Adrenal gland (tissue), 12 donors: ENCODE data around the gene UBAC2. TPM values are rescaled to one million over a fixed set of nuclear protein-coding genes. Genes with fewer than 3 reads are reported as not detected.

Experiments
- DNase-seq, 7 donors: peaks; one replicate each; pipeline ENCODE4 v3.0.0-alpha.2; 2019 to 2020
- H3K27ac ChIP-seq, 5 donors: fragments of 200-600 bp; sonication (generic) in 4 of 5; 1 replicate in 3 of 5; 2 replicates in 2 of 5; pipeline versions ENCODE4 v1.5.1 to v1.8.0; 2016 to 2020; ENCODE audit warnings: mild to moderate bottlenecking in 1 of 5
- H3K27me3 ChIP-seq: fragments of 200-600 bp; 2 replicates; pipeline ENCODE4 v1.8.0; 2021
- H3K36me3 ChIP-seq, 2 donors: fragments of 200-600 bp; replicated peaks in 1 of 2; 1 replicate in 1 of 2; 2 replicates in 1 of 2; pipeline versions ENCODE4 v1.5.1 to v1.8.0; 2018 to 2022
- H3K4me1 ChIP-seq, 2 donors: fragments of 200-600 bp; replicated peaks in 1 of 2; 1 replicate in 1 of 2; 2 replicates in 1 of 2; pipeline versions ENCODE4 v1.5.1 to v1.8.0; 2018 to 2021
- H3K4me3 ChIP-seq, 4 donors: fragments of 200-600 bp; sonication (generic) in 3 of 4; one replicate each; pipeline ENCODE4 v1.5.1; 2016 to 2018
- H3K9me3 ChIP-seq, 3 donors: fragments of 200-600 bp; sonication (generic) in 1 of 3; replicated peaks in 1 of 3; 1 replicate in 2 of 3; 2 replicates in 1 of 3; pipeline versions ENCODE4 v1.5.1 to v1.8.0; 2016 to 2021
- POLR2A ChIP-seq, 2 donors: fragments of 450-650 bp; IDR thresholded peaks; one replicate each; pipeline ENCODE4 v1.6.1; 2017; ENCODE audit warnings: antibody characterized with exemption in 2 of 2, mild to moderate bottlenecking in 2 of 2, moderate library complexity in 1 of 2
- WGBS, 4 donors: extraction: QIAGEN DNeasy Blood & Tissue Kit in 2 of 4; methylation state at CpG; one replicate each; pipeline versions ENCODE4 v1.1.5 to v1.1.7; 2013 to 2017; 5-methylcytosine and 5-hydroxymethylcytosine counted together
- intact Hi-C, 2 donors: fragments of 100-400 bp; cut with DNase I; formaldehyde crosslinking; loops; one replicate each; pipeline versions ENCODE4 v1.14.1 to v1.15.0; 2022 to 2023
- polyA plus RNA-seq, 3 donors: library from polyadenylated mRNA; stranded (reverse); fragments of 200-250 nt in 2 of 3; fragments of 350-450 nt in 1 of 3; fragmentation: Illumina TruSeq in 1 of 3; extraction: RNeasy Lipid Tissue Mini Kit (QIAGEN cat#74804) in 1 of 3; gene quantifications; one replicate each; pipeline ENCODE4 v1.2.3, GENCODE V29; 2013 to 2014
- total RNA-seq, 9 donors: library from RNA; depleted of rRNA in 4 of 9; stranded (reverse); fragments of >200 nt in 4 of 9; fragments of 120-200 nt in 1 of 9; fragmentation: NEBNext Ultra II Directional in 1 of 9; extraction: Animal tissue kit (Norgen Biotek cat#: 25700) in 1 of 9; gene quantifications; one replicate each; pipeline versions ENCODE4 v1.1.0 to v1.2.4, GENCODE V29; 2013 to 2023
- TF ChIP-seq, protein P1 (sequence below), 6 experiments: fragments of 450-650 bp in 4 of 6; fragments of 200-600 bp in 2 of 6; sonication (generic) in 1 of 6; IDR thresholded peaks; 1 replicate in 5 of 6; 2 replicates in 1 of 6; pipeline versions ENCODE4 v1.5.1 to v1.8.0; 2016 to 2021; ENCODE audit warnings: antibody characterized with exemption in 6 of 6, mild to moderate bottlenecking in 2 of 6, moderate library complexity in 1 of 6
- donor health status: healthy with polysubstance abuse.
- donor health status: Bipolar disorder and iron deficiency.
- donor health status: DM: yes; HTN: yes; CAD: no.
- donor health status: DM: no; HTN: no; CAD: no.
- donor health status: DM: no; HTN: no; CAD: no.
- donor health status: DM: yes; HTN: yes; CAD: no.

The UBAC2 gene
- total and polyA plus RNA-seq, 12 donors: 46.3 to 67.8 (median 53.5) TPM

DNA sequence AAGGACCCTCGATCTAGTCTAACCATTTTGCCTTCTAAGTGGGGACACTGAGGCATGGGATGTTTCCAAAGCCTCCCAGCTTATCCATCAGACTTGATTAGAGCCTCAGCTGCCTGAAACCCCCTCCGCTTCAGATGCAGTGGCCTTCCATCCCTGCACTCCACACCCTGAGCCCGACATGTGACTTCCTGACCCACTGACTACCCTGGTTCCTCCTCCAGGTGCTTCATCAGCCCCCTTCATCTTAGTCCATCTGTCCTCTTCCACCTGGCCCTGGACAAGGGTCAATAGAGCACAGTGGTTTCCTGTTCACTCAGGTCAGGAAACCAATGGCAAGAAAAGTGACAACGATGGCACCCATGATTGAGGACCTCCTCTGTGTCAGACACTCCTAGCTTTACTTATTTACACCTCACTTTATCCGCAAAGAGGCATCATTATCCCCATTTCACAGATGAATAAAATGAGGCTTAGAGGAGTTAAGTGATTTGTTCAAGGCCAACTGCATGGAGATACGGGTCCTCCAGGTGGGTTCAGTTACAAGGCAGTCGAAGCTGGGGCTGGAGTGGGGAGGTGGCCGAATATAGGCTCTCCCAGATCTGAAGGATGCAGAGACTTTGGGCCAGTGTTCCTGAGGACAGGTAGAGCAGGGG is 219.1 kb downstream of the UBAC2 start:
- intact Hi-C loops: no loop called here
- H3K27ac ChIP-seq: no peak overlapping the region
- H3K4me1 ChIP-seq: peaks cover 8% of the 10 kb centered on the region in 2 donors
- DNase-seq: peak in 1 of 7 donors; percentile 0
- no peak overlapping the region for H3K4me3 ChIP-seq
- no peaks in the 10 kb centered on the region for H3K27me3 ChIP-seq
- no peaks in the 10 kb centered on the region for H3K9me3 ChIP-seq
- 79 to 85% (median 80%) methylated on average over 8 of the region's 8 CpGs for WGBS, 4 donors
- TF ChIP-seq, protein P1, sequence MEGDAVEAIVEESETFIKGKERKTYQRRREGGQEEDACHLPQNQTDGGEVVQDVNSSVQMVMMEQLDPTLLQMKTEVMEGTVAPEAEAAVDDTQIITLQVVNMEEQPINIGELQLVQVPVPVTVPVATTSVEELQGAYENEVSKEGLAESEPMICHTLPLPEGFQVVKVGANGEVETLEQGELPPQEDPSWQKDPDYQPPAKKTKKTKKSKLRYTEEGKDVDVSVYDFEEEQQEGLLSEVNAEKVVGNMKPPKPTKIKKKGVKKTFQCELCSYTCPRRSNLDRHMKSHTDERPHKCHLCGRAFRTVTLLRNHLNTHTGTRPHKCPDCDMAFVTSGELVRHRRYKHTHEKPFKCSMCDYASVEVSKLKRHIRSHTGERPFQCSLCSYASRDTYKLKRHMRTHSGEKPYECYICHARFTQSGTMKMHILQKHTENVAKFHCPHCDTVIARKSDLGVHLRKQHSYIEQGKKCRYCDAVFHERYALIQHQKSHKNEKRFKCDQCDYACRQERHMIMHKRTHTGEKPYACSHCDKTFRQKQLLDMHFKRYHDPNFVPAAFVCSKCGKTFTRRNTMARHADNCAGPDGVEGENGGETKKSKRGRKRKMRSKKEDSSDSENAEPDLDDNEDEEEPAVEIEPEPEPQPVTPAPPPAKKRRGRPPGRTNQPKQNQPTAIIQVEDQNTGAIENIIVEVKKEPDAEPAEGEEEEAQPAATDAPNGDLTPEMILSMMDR (IDR thresholded peaks at IDR 0.05): no peak
- no peak for TF ChIP-seq POLR2A (IDR thresholded peaks at IDR 0.05)
- no peaks in the 10 kb centered on the region for H3K36me3 ChIP-seq

DNA sequence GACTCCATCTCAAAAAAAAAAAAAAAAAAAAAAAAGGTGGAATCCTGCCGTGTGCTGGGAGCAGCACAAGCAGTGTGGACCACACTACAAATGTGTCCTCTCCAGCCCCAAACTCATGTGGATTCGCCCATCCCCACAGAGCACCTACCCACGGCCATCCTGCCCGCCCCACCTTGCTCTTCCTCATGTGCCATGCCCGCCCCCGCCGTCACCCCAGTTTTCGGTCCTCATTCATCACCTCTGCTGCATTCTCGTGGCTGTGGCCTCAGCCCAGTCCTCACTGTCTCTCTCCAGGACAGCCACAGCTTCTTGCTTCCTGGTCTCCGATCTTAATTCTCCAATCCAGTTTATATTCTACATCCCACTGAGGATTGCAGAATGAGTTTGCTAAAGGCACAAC is 220.6 kb downstream of the UBAC2 start:
- DNase-seq: no peak
- intact Hi-C loops: no loop called here
- no peak for TF ChIP-seq POLR2A (IDR thresholded peaks at IDR 0.05)
- TF ChIP-seq, protein P1 (IDR thresholded peaks at IDR 0.05): no peak
- peaks cover 2 to 6% of the 10 kb centered on the region in 2 donors for H3K4me1 ChIP-seq
- 77 to 94% (median 83%) methylated on average over 9 to 10 of the region's 10 CpGs for WGBS, 4 donors
- no peaks in the 10 kb centered on the region for H3K36me3 ChIP-seq
- H3K9me3 ChIP-seq: no peaks in the 10 kb centered on the region
- no peaks in the 10 kb centered on the region for H3K27me3 ChIP-seq
- no peak overlapping the region for H3K27ac ChIP-seq
- H3K4me3 ChIP-seq: no peak overlapping the region

DNA sequence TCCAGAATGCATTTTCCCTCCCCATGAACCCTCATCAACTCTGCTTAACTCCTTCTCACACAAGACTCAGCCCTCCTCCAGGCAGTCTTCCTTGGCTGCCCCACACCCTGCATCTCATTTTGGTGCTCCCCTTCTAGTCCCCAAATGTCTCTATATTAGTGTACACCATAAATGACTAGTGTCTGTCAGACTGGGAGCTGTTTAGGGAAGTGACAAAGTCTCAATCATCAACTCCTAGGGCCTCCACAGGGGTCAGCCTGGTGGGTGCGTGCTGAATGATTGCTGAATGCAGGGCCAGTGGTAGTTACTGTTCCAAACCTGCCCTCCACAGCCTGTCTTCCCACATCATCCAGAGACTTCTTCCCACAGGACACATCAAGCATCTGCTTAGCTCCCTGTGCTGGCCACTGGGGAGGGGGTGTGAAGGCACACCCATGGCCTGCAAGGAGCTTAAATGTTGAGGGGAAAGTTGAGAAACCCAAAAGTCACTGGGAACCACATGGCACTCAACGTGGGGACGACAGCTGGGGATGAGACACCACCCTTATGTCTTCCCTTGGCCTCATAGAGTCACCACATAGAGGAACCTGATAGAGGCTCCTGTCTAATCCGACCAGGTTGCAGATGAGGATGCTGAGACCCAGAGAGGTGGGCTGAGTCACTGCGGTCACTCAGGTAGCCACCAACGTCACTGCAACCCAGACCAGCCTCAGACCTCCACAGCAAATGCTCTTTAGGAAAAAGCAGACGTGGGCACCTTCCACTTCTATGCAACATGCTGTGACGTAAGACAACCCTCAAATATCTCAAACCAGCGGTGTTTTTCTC is 221.3 kb downstream of the UBAC2 start:
- no peaks in the 10 kb centered on the region for H3K4me1 ChIP-seq
- DNase-seq: peak in 2 of 7 donors; percentile 0 to 12
- no peak overlapping the region for H3K4me3 ChIP-seq
- intact Hi-C loops: no loop called here
- 64 to 82% (median 73%) methylated on average over 8 to 9 of the region's 9 CpGs for WGBS, 4 donors
- no peak for TF ChIP-seq POLR2A (IDR thresholded peaks at IDR 0.05)
- TF ChIP-seq, protein P1 (IDR thresholded peaks at IDR 0.05): no peak
- H3K27me3 ChIP-seq: no peaks in the 10 kb centered on the region
- no peaks in the 10 kb centered on the region for H3K9me3 ChIP-seq
- no peak overlapping the region for H3K27ac ChIP-seq
- H3K36me3 ChIP-seq: no peaks in the 10 kb centered on the region

DNA sequence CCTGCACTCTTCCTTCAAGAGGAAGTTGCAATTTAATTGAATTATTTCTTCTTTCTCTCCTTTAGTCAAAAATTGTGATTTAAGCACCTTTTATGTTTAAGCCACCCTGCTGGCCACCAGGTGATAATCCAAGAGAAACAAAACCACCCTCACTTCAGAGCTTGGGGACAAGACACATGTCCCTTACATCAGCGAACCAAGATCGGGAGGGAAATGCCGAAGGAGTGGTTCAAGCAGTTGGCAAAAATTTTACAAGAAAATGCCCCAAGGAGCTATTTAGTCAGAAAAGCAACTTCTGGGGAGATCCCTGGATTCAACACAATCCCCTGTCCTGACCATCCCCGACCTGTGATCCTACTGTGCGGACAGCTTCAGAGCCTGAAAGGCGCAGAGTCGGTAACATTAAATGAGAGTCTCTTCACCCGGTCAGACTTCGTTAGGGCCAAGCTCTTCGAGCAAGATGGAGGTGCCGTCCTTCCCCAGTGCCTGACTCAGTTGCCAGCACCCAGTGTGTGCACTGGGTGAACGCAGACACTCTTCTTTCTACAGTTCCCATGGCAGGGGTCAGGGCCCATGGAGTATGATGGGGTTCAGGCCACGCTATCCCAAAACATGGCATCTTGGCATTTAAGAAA is 222.0 kb downstream of the UBAC2 start:
- no peak overlapping the region for H3K4me3 ChIP-seq
- DNase-seq: peak in 1 of 7 donors; percentile 11

More for the DNA sequence above, 222.0 kb downstream of the UBAC2 start:
- H3K4me1 ChIP-seq: no peaks in the 10 kb centered on the region
- H3K9me3 ChIP-seq: no peaks in the 10 kb centered on the region
- no peaks in the 10 kb centered on the region for H3K27me3 ChIP-seq
- no peak overlapping the region for H3K27ac ChIP-seq
- TF ChIP-seq, protein P1 (IDR thresholded peaks at IDR 0.05): no peak
- TF ChIP-seq POLR2A (IDR thresholded peaks at IDR 0.05): no peak
- intact Hi-C loops: no loop called here
- no peaks in the 10 kb centered on the region for H3K36me3 ChIP-seq
- WGBS, 4 donors: 92 to 97% (median 94%) methylated on average over 13 of the region's 13 CpGs
